Urinary bladder (tissue), 4 donors: ENCODE measurements around the gene HM13. TPM values are rescaled to one million over a fixed set of nuclear protein-coding genes. Genes with fewer than 3 reads are reported as not detected.
"Not testable (repeated sequence)": the region's sequence is repeated elsewhere in the genome, so short reads cannot be mapped to it uniquely, and the experiment has no call there.

ENCODE experiments used
- DNase-seq: peaks from one replicate; pipeline ENCODE4 v3.0.0-alpha.2; 2015; ENCODE audit errors: extremely low spot score
- H3K27ac ChIP-seq: one replicate; pipeline ENCODE4 v1.5.1; 2013; ENCODE audit warnings: low read depth, mild to moderate bottlenecking, moderate library complexity
- H3K36me3 ChIP-seq: one replicate; pipeline ENCODE4 v1.6.1; 2013; ENCODE audit warnings: mild to moderate bottlenecking, moderate library complexity; ENCODE audit not compliant: insufficient read depth
- H3K4me1 ChIP-seq: one replicate; pipeline ENCODE4 v1.6.1; 2013; ENCODE audit warnings: mild to moderate bottlenecking, moderate library complexity; ENCODE audit not compliant: insufficient read depth
- H3K4me3 ChIP-seq: one replicate; pipeline ENCODE4 v1.5.1; 2013; ENCODE audit warnings: low read depth, low read length
- WGBS: extraction: QIAGEN DNeasy Blood & Tissue Kit; methylation state at CpG from one replicate; pipeline ENCODE4 v1.1.7; 2013; 5-methylcytosine and 5-hydroxymethylcytosine counted together
- polyA plus RNA-seq: library from polyadenylated mRNA; stranded (reverse); fragments of 200-250 nt; gene quantifications from one replicate; pipeline ENCODE4 v1.2.3, GENCODE V29; 2013
- total RNA-seq: library from RNA; depleted of rRNA; stranded (reverse); fragments of >200 nt; gene quantifications from one replicate; pipeline ENCODE4 v1.2.3, GENCODE V29; 2014
- donor health status: healthy with polysubstance abuse.
- donor health status: healthy.

Gene HM13
- total and polyA plus RNA-seq, 2 donors, result 48.8 to 90.4 TPM

- Histone ChIP-seq H3K36me3 (no peaks in the 10 kb centered on the region), H3K4me1 (no peaks in the 10 kb centered on the region), H3K4me3 (no peak overlapping the region), H3K27ac (no peak overlapping the region)
- no peak for DNase-seq
- WGBS, result 65% methylated on average over 2 of the region's 2 CpGs
Observed at GRCh38 chr20:31488115-31488514, 26.1 kb upstream of the HM13 start.

GRCh38 chr20:31489152-31489551, 25.1 kb upstream of the HM13 start:
- H3K4me3 ChIP-seq, result no peak overlapping the region
- no peaks in the 10 kb centered on the region for H3K4me1 ChIP-seq
- no peaks in the 10 kb centered on the region for H3K36me3 ChIP-seq
- no peak overlapping the region for H3K27ac ChIP-seq
- WGBS, result 79% methylated on average over 3 of the region's 3 CpGs
- no peak for DNase-seq

GRCh38 chr20:31490752-31491151, 23.5 kb upstream of the HM13 start:
- H3K4me3 ChIP-seq, result no peak overlapping the region
- WGBS, result 91% methylated on average over 3 of the region's 3 CpGs
- H3K4me1 ChIP-seq, result no peaks in the 10 kb centered on the region
- H3K27ac ChIP-seq, result no peak overlapping the region
- H3K36me3 ChIP-seq, result no peaks in the 10 kb centered on the region
- DNase-seq, result no peak

GRCh38 chr20:31494131-31494530, 20.1 kb upstream of the HM13 start:
- Histone ChIP-seq H3K4me3 (no peak overlapping the region), H3K27ac (no peak overlapping the region), H3K4me1 (no peaks in the 10 kb centered on the region), H3K36me3 (no peaks in the 10 kb centered on the region)
- 54% methylated on average over 2 of the region's 2 CpGs for WGBS
- no peak for DNase-seq

- H3K4me1 ChIP-seq, result no peaks in the 10 kb centered on the region
- no peak overlapping the region for H3K4me3 ChIP-seq
- DNase-seq, result no peak
- 16% methylated on average over 15 of the region's 15 CpGs for WGBS
- H3K36me3 ChIP-seq, result no peaks in the 10 kb centered on the region
- H3K27ac ChIP-seq, result no peak overlapping the region
Observed at GRCh38 chr20:31496761-31497295, 17.4 kb upstream of the HM13 start.

- Histone ChIP-seq H3K27ac (no peak overlapping the region), H3K36me3 (no peaks in the 10 kb centered on the region), H3K4me1 (no peaks in the 10 kb centered on the region), H3K4me3 (no peak overlapping the region)
- DNase-seq, result no peak
- WGBS, result 27% methylated on average over 6 of the region's 6 CpGs
Observed at GRCh38 chr20:31497838-31498540, 16.3 kb upstream of the HM13 start.

GRCh38 chr20:31500527-31500926, 13.7 kb upstream of the HM13 start:
- DNase-seq, result no peak
- no peak overlapping the region for H3K27ac ChIP-seq
- no peaks in the 10 kb centered on the region for H3K36me3 ChIP-seq
- H3K4me1 ChIP-seq, result no peaks in the 10 kb centered on the region
- no peak overlapping the region for H3K4me3 ChIP-seq
- 53% methylated on average over 1 of the region's 1 CpG for WGBS

- H3K4me3 ChIP-seq, H3K27ac ChIP-seq, H3K4me1 ChIP-seq, H3K36me3 ChIP-seq, DNase-seq: not testable (repeated sequence)
- 33% methylated on average over 20 of the region's 20 CpGs for WGBS
Observed at GRCh38 chr20:31502884-31503673, 11.2 kb upstream of the HM13 start.

GRCh38 chr20:31505903-31506302, 8.3 kb upstream of the HM13 start:
- no peak overlapping the region for H3K27ac ChIP-seq
- 85% methylated on average over 1 of the region's 1 CpG for WGBS
- H3K4me1 ChIP-seq, result no peaks in the 10 kb centered on the region
- no peaks in the 10 kb centered on the region for H3K36me3 ChIP-seq
- no peak for DNase-seq
- no peak overlapping the region for H3K4me3 ChIP-seq

GRCh38 chr20:31508517-31509244, 5.6 kb upstream of the HM13 start:
- 77% methylated on average over 5 of the region's 5 CpGs for WGBS

GRCh38 chr20:31515072-31515774, 981 bp downstream of the HM13 start:
- Histone ChIP-seq H3K27ac (no peak overlapping the region), H3K36me3 (no peaks in the 10 kb centered on the region), H3K4me1 (no peaks in the 10 kb centered on the region), H3K4me3 (peak overlapping the region; percentile 76)
- WGBS, result 9% methylated on average over 4 of the region's 4 CpGs
- no peak for DNase-seq

More at GRCh38 chr20:31508517-31509244, 5.6 kb upstream of the HM13 start:
- no peaks in the 10 kb centered on the region for H3K4me1 ChIP-seq
- no peak overlapping the region for H3K4me3 ChIP-seq
- H3K36me3 ChIP-seq, result no peaks in the 10 kb centered on the region
- no peak overlapping the region for H3K27ac ChIP-seq
- no peak for DNase-seq

- 80% methylated on average over 3 of the region's 3 CpGs for WGBS
- Histone ChIP-seq H3K4me1 (no peaks in the 10 kb centered on the region), H3K4me3 (peak overlapping the region; percentile 76), H3K36me3 (no peaks in the 10 kb centered on the region), H3K27ac (no peak overlapping the region)
- DNase-seq, result no peak
Observed at GRCh38 chr20:31515775-31516107, 1.5 kb downstream of the HM13 start.

- Histone ChIP-seq H3K4me3 (no peak overlapping the region), H3K36me3 (no peaks in the 10 kb centered on the region), H3K27ac (no peak overlapping the region), H3K4me1 (no peaks in the 10 kb centered on the region)
- 95% methylated on average over 4 of the region's 4 CpGs for WGBS
- DNase-seq, result no peak
Observed at GRCh38 chr20:31516166-31516565, 1.9 kb downstream of the HM13 start.
